Mucosa of descending colon (tissue), 3 donors: ENCODE results near the gene SH2D2A. TPM values are rescaled to one million over a fixed set of nuclear protein-coding genes. Genes with fewer than 3 reads are reported as not detected.

Source experiments
- ATAC-seq: fragments of 200-7000 bp; cut with Tn5 transposase; one replicate; pipeline ENCODE4 v1.9.1; 2020; ENCODE audit warnings: mild to moderate bottlenecking, moderate library complexity
- DNase-seq, 3 donors: peaks; one replicate each; pipeline ENCODE4 v3.0.0-alpha.2; 2020
- H3K36me3 ChIP-seq: fragments of 200-600 bp; one replicate; pipeline ENCODE4 v1.8.0; 2021; ENCODE audit warnings: low read depth, mild to moderate bottlenecking
- H3K4me1 ChIP-seq: fragments of 200-600 bp; one replicate; pipeline ENCODE4 v1.8.0; 2021; ENCODE audit warnings: low read depth, mild to moderate bottlenecking
- H3K4me3 ChIP-seq: fragments of 200-600 bp; one replicate; pipeline ENCODE4 v1.8.0; 2021; ENCODE audit warnings: mild to moderate bottlenecking
- H3K9me3 ChIP-seq: fragments of 200-600 bp; one replicate; pipeline ENCODE4 v1.8.0; 2021; ENCODE audit warnings: mild to moderate bottlenecking
- intact Hi-C, 2 donors: fragments of 100-400 bp; cut with DNase I in 1 of 2; cut with micrococcal nuclease in 1 of 2; formaldehyde crosslinking; loops; one replicate each; pipeline versions ENCODE4 v1.11.0 to v1.11.1; 2022; cut with DNase I, micrococcal nuclease
- total RNA-seq, 3 donors: library from RNA; stranded (reverse); fragmentation: NEBNext Ultra II Directional in 2 of 3; extraction: Animal tissue kit (Norgen Biotek cat#: 25700) in 2 of 3; gene quantifications; one replicate each; pipeline versions ENCODE4 v1.2.1 to v1.2.4, GENCODE V29; 2021 to 2023
- TF ChIP-seq, protein P1 (sequence below): fragments of 200-600 bp; IDR thresholded peaks from one replicate; pipeline ENCODE4 v1.8.0; 2022; ENCODE audit warnings: antibody characterized with exemption, mild to moderate bottlenecking
- donor health status: DM: no; HTN: no; CAD: no; lungs with moderate emphysema.
- donor health status: DM: no; HTN: no; CAD: no.
- donor health status: DM: no; HTN: yes; CAD: no.

The SH2D2A gene
- total RNA-seq, 3 donors from 2014 or later = 2.9 to 3.3 (median 3.1) TPM

DNA sequence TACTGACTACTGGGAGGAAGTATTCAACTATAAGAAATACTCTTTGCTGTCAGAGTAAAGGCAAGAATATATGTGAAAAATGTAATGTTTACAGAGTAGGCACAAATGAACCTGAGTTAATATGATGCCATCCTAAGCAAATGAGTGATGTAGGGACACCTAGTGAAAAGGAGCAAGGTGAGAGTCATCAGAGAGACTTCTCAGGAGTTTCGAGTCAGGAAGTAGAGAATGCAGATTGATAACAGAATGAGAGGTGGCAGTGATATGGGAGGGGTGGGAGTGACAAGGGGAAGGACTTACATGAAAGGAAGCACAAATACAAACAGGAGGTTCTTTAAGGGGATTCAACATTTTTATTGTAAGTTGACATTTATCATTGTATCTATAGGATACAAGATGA is 39.1 kb downstream of the SH2D2A start:
- H3K36me3 ChIP-seq = no peaks in the 10 kb centered on the region
- no peak overlapping the region for H3K4me3 ChIP-seq
- no peaks in the 10 kb centered on the region for H3K4me1 ChIP-seq
- DNase-seq (no peak), ATAC-seq (no peak)
- H3K9me3 ChIP-seq = no peaks in the 10 kb centered on the region
- intact Hi-C loops = no loop called here
- TF ChIP-seq, protein P1, sequence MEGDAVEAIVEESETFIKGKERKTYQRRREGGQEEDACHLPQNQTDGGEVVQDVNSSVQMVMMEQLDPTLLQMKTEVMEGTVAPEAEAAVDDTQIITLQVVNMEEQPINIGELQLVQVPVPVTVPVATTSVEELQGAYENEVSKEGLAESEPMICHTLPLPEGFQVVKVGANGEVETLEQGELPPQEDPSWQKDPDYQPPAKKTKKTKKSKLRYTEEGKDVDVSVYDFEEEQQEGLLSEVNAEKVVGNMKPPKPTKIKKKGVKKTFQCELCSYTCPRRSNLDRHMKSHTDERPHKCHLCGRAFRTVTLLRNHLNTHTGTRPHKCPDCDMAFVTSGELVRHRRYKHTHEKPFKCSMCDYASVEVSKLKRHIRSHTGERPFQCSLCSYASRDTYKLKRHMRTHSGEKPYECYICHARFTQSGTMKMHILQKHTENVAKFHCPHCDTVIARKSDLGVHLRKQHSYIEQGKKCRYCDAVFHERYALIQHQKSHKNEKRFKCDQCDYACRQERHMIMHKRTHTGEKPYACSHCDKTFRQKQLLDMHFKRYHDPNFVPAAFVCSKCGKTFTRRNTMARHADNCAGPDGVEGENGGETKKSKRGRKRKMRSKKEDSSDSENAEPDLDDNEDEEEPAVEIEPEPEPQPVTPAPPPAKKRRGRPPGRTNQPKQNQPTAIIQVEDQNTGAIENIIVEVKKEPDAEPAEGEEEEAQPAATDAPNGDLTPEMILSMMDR = no peak

DNA sequence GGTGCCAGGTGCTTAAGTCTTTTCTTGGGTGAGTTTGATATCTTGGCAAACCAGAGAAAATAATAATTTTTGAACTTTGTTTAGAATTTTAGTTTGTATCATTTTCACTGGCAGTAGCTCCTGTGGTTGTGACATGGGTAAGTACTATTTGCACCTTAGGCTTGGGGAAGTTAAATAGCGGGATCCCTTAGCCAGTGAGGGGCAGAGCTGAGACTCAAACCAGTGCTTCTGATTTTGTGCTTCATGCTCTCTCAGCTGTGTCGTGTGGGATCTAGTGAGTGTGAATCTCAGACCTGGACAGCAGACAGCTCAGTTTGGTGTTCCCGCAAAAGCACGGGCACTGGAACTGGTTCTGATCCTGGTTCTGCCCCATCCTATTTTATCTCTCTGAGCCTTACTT is 39.7 kb downstream of the SH2D2A start:
- DNase-seq = no peak
- H3K36me3 ChIP-seq = no peaks in the 10 kb centered on the region
- H3K9me3 ChIP-seq = no peaks in the 10 kb centered on the region
- no peak for ATAC-seq
- no peak overlapping the region for H3K4me3 ChIP-seq
- TF ChIP-seq, protein P1 = no peak
- no peaks in the 10 kb centered on the region for H3K4me1 ChIP-seq
- intact Hi-C loops = no loop called here

DNA sequence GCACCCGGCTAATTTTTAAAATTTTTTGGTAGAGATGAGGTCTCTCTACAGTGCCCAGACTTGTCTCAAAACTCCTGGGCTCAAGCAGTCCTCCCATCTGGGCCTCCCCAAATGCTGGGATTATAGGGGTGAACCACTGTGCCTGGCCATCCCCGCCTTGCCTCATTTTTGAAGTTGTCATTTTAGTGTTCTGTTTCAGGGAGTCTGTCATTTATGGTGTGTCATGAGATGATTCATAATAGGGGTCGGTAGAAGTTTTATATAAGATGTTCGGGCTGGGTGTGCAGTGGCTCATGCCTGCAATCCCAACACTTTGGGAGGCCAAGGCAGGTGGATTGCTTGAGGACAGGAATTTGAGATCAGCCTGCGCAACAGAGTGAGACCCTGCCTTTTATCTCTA is 40.8 kb downstream of the SH2D2A start:
- DNase-seq = no peak
- intact Hi-C loops = no loop called here
- Histone ChIP-seq H3K4me1 (no peaks in the 10 kb centered on the region), H3K36me3 (no peaks in the 10 kb centered on the region), H3K9me3 (no peaks in the 10 kb centered on the region), H3K4me3 (no peak overlapping the region)
- TF ChIP-seq, protein P1 = no peak
- no peak for ATAC-seq

DNA sequence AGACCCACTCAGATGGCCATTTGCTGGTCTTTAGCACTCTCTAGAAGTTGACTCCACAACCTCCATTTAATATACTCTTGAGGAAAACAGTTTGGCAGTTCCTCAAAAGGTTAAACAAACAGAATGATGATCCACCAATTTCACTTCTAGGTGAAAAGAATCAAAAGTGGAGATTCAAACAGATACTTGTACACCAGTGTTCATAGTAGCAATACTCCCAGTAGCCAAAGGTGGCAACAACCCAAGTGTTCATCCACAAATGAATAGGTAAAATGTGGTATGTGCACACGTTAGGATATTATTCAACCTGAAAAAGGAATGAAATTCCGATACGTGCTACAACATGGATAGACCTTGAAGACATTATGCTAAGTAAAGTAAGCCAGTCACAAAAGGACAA is 43.0 kb downstream of the SH2D2A start:
- intact Hi-C loops = no loop called here
- DNase-seq (no peak), ATAC-seq (no peak)
- no peaks in the 10 kb centered on the region for H3K9me3 ChIP-seq
- no peaks in the 10 kb centered on the region for H3K36me3 ChIP-seq
- TF ChIP-seq, protein P1 = no peak
- H3K4me3 ChIP-seq = no peak overlapping the region
- H3K4me1 ChIP-seq = peaks cover 17% of the 10 kb centered on the region

DNA sequence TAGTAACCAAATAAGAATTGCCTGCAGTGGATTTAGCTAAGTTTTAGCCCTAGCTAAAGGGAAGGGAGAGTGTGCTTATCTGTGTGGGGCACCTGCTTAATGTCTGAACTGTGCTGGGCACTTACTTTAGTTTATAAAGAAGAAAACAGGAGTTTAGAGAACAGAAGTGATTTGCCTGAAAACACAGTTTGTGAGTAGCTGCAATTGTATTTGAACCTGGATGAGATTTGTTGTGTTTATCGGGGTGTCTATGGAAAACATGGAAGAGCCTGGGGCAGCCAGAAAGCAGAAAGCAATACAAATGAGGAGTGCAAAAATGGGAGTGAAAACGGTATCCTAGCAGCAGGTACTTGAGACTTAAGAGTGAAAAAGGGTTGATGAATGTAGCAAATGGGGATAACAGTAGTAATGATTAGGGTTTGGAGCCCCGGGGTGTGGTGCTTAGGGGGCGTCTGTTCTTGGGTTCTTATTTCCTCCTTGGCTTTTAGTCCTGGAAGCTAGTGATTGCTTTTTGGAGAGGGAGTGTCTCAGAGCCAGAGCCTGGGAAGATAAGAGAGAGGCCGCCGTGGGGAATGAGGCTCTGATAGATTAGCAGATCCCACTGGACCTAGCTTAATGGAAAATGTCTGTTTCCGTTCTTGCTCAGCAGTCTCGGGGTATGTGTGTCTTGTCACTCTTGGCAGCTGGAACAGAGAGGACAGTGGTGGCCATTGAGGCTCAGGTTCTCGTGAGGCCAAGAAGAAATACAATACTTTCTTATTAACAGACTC is 43.7 kb downstream of the SH2D2A start:
- TF ChIP-seq, protein P1 = no peak
- ATAC-seq = no peak

More for the DNA sequence above, 43.7 kb downstream of the SH2D2A start:
- no peaks in the 10 kb centered on the region for H3K9me3 ChIP-seq
- H3K36me3 ChIP-seq = no peaks in the 10 kb centered on the region
- intact Hi-C loops = no loop called here
- H3K4me3 ChIP-seq = no peak overlapping the region
- H3K4me1 ChIP-seq = peaks cover 17% of the 10 kb centered on the region
- no peak for DNase-seq
